ENCODE measurements around the gene FAM118B. TPM values are rescaled to one million over a fixed set of nuclear protein-coding genes. Genes with fewer than 3 reads are reported as not detected.

FAM118B gene
- total and polyA plus RNA-seq, 2 of the 4 experiments (the other 2 are of a cell fraction), result 20.0 to 27.2 TPM

DNA sequence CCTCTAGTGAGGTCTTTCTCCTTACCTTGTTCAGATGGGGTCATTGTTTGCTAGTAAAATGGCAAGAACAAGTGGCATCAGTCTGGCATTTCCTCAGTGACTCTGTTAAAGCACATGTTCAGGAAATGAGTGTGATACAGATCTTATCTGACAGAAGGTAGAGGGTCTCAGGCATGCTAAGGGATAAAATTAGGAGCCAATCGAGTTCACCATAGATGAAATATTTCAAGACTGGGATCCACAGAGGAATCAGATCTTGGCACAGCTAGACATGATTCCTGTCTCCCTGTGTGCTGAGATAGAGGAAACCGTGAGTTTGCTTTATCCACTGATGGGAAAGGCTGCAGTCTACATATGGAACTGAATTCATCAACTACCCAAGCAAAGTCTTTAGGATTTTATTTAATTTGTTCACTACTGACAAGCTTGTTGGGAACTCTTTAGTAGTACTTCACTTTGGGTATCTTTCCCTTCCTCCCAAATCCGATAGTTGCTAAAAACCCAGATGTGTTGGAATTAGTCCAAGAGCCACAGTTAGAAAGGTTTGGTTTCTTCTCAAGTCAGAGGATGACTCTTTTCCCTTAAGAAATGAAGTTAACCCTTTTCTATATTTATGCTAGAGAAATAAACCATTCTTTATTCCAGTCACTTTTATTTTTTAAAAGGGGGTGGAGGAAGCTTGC is 18.4 kb downstream of the FAM118B start:
- H3K4me3 ChIP-seq (ENCODE audit: insufficient read depth, low read depth, low read length), result no peak overlapping the region
- peaks cover 26 to 45% of the 10 kb centered on the region in 2 experiments for H3K79me1 ChIP-seq (ENCODE audit: low read depth in 1 of 2, low read length in 2 of 2)
- BruUV-seq (replicated peaks), result no TSS peak
- H3K36me3 ChIP-seq (ENCODE audit: control insufficient read depth, insufficient read depth, low read length), result no peaks in the 10 kb centered on the region
- ChIA-PET POLR2A (ENCODE audit: unreplicated experiment) (interaction anchor here (0.6 kb wide), 1 partner anchor 195 kb away, joined by 3 read pairs; no protein-coding TSS in a partner anchor), CTCF (no interaction called here)
- peaks cover 16% of the 10 kb centered on the region; the same call in 1 of the 2 replicates for H4K20me1 ChIP-seq (ENCODE audit: insufficient read depth, low read length)
- TF ChIP-seq, protein P1, sequence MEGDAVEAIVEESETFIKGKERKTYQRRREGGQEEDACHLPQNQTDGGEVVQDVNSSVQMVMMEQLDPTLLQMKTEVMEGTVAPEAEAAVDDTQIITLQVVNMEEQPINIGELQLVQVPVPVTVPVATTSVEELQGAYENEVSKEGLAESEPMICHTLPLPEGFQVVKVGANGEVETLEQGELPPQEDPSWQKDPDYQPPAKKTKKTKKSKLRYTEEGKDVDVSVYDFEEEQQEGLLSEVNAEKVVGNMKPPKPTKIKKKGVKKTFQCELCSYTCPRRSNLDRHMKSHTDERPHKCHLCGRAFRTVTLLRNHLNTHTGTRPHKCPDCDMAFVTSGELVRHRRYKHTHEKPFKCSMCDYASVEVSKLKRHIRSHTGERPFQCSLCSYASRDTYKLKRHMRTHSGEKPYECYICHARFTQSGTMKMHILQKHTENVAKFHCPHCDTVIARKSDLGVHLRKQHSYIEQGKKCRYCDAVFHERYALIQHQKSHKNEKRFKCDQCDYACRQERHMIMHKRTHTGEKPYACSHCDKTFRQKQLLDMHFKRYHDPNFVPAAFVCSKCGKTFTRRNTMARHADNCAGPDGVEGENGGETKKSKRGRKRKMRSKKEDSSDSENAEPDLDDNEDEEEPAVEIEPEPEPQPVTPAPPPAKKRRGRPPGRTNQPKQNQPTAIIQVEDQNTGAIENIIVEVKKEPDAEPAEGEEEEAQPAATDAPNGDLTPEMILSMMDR (conservative IDR thresholded peaks at IDR 0.05; ENCODE audit: low read depth, low read length), result no peak
- TF ChIP-seq MXI1 (IDR thresholded peaks at IDR 0.05; ENCODE audit: borderline replicate concordance, low read depth, low read length) (no peak), MAZ (IDR thresholded peaks at IDR 0.05; ENCODE audit: borderline replicate concordance, low read depth, low read length) (no peak), BHLHE40 (IDR thresholded peaks at IDR 0.05; ENCODE audit: low read depth, low read length) (no peak), FOS (IDR thresholded peaks at IDR 0.05; ENCODE audit: low read depth, low read length) (no peak), SMC3 (IDR thresholded peaks at IDR 0.05; ENCODE audit: low read depth, low read length) (no peak), POLR2A (IDR thresholded peaks at IDR 0.05; ENCODE audit: low read depth, low read length) (no peak), RAD21 (IDR thresholded peaks at IDR 0.05; ENCODE audit: low read length) (no peak), RCOR1 (IDR thresholded peaks at IDR 0.05; ENCODE audit: insufficient replicate concordance, low read length) (no peak), NFE2L2 (IDR thresholded peaks at IDR 0.05; ENCODE audit: low read depth, low read length) (no peak), CHD1 (IDR thresholded peaks at IDR 0.05; ENCODE audit: low read depth, low read length) (no peak), RFX5 (IDR thresholded peaks at IDR 0.05; ENCODE audit: low read depth, low read length) (no peak)
- TF ChIP-seq, protein P2, sequence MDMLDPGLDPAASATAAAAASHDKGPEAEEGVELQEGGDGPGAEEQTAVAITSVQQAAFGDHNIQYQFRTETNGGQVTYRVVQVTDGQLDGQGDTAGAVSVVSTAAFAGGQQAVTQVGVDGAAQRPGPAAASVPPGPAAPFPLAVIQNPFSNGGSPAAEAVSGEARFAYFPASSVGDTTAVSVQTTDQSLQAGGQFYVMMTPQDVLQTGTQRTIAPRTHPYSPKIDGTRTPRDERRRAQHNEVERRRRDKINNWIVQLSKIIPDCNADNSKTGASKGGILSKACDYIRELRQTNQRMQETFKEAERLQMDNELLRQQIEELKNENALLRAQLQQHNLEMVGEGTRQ (IDR thresholded peaks at IDR 0.05; ENCODE audit: low read depth, low read length), result no peak
- no peak overlapping the region for H2BK15ac ChIP-seq (ENCODE audit: low read depth, low read length)
- no peaks in the 10 kb centered on the region for H3K27me3 ChIP-seq (ENCODE audit: control insufficient read depth, insufficient read depth, low read length)
- 83% methylated on average over 1 of the region's 3 CpGs; no CpG with 5 or more reads in 1 of the 2 experiments for WGBS, 2 experiments (ENCODE audit: extremely low coverage in 2 of 2, insufficient read length in 1 of 2)
- no peak overlapping the region for H3K4ac ChIP-seq (ENCODE audit: low read depth, low read length)
- peak; percentile 65 for DNase-seq
- H2AK5ac ChIP-seq (ENCODE audit: low read depth, low read length), result no peak overlapping the region
- H3K9ac ChIP-seq (ENCODE audit: low read depth, low read length), result no peak overlapping the region
- no peak overlapping the region for H2BK5ac ChIP-seq (ENCODE audit: low read depth, low read length, poor library complexity, severe bottlenecking)
- ATAC-seq (ENCODE audit: low read depth), result no peak
- dilution Hi-C loops (cut with HindIII; ENCODE audit: low sequenced_read_pairs, unreplicated experiment), result no loop called here
- no peak overlapping the region for H2AK9ac ChIP-seq (replicated peaks; ENCODE audit: low read depth, low read length, poor library complexity)
- H3K27ac ChIP-seq (ENCODE audit: insufficient read depth, low read length), result no peak overlapping the region
- H2AFZ ChIP-seq (replicated peaks; ENCODE audit: low read length, poor library complexity), result no peak overlapping the region
- peaks cover 1% of the 10 kb centered on the region; the same call in 1 of the 2 replicates for H3K4me1 ChIP-seq (ENCODE audit: control insufficient read depth, insufficient read depth, low read length)
- no peak overlapping the region for H4K91ac ChIP-seq (ENCODE audit: insufficient read depth, low read depth, low read length)
- H3K9me1 ChIP-seq (ENCODE audit: insufficient read depth, low read length), result no peaks in the 10 kb centered on the region
- 0 out of 2 replicates have a peak overlapping the region, but pooled peaks have one; percentile 4 for H3K14ac ChIP-seq (replicated peaks; ENCODE audit: low read depth, low read length)
- no peak overlapping the region for H4K5ac ChIP-seq (ENCODE audit: low read depth, low read length)
- intact Hi-C loops (cut with micrococcal nuclease), result no loop called here
- in situ Hi-C loops (cut with MboI; ENCODE audit: low sequenced_read_pairs), result no loop called here
- no peak overlapping the region for H3K56ac ChIP-seq (ENCODE audit: extremely low read depth, insufficient read depth, low read length)
- H4K8ac ChIP-seq (ENCODE audit: low read depth in 2 of 2, low read length in 2 of 2), result no peak overlapping the region
- no peak overlapping the region for H3K18ac ChIP-seq (ENCODE audit: low read depth, low read length)
- no peaks in the 10 kb centered on the region for H3K9me3 ChIP-seq (ENCODE audit: control insufficient read depth, insufficient read depth, low read length)
- no peak overlapping the region for H2BK20ac ChIP-seq (ENCODE audit: low read depth, low read length)
- H3K23ac ChIP-seq (ENCODE audit: low read depth, low read length), result no peak overlapping the region
- no peak overlapping the region for H2BK120ac ChIP-seq (ENCODE audit: low read depth, low read length)
- H3K4me2 ChIP-seq (ENCODE audit: low read depth, low read length), result no peak overlapping the region
